ENCODE measurements around the gene SCPEP1.

The SCPEP1 gene

DNA sequence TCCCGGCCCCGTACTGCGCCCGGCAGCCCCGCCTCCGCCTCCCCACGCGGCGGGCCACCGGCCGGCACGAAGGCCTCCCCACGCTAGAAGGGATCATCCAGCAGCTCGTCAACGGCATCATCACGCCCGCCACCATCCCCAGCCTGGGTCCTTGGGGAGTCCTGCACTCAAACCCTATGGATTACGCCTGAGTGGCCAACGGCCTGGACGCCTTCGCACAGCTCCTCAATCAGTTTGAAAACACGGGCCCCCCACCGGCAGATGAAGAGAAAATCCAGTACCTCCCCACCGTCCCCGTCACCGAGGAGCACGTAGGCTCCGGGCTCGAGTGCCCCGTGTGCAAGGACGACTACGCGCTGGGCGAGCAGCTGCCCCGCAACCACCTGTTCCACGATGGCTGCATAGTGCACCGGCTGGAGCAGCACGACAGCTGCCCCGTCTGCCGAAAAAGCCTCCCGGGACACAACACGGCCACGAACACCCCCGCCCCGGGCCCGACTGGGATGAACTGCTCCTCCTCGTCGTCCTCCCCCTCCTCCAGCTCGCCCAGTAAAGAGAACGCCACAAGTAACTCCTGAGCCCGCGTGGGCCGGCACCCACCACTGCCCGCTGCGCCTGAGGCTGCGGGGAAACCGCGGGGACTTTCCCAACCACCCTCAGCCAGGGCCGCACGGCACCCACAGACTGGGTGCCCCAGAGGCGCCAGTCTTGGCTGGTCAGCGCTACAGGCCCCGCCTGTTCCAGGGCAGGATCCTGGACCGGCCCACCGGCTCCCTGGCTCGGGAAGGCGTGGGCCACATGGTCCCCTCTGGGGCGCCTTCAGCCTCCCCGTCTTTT is 68.2 kb downstream of the SCPEP1 start:
- peak; percentile 21 for DNase-seq

DNA sequence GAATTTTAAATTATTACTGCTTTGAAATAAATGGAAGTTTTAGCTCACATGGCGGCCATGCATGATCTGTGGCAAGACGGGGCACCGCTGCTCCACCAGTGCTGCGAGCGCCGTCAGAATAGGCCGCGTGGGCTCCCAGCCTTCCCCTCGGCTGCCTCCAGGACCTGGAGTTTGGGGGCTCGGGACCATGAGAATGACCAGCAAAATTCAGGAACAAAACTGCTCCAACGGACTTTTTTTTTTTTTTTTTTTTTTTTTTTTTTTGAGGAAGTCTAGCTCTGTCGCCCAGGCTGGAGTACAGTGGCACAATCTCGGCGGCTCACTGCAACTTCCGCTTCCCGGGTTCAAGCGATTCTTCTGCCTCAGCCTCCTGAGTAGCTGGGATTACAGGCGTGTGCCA is 68.8 kb downstream of the SCPEP1 start:
- DNase-seq: no peak

DNA sequence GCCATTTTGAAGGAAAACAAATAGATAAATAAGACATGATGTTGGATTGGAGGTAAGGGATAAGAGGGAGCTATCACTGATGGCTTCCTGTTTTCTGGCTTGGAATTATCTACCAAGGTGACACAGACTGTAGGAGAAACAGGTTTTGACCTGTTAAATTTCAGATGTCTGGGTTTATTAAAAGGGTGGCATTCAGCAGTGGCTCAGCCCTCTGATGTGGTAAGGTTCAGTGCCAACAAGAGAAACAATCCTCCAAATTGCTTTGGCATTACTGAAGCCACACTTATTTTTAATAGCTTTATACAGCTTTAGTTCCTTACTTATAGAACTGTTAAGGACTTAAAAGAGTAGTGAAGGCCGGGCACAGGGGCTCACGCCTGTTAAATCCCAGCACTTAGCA is 70.2 kb downstream of the SCPEP1 start:
- no peak for DNase-seq

DNA sequence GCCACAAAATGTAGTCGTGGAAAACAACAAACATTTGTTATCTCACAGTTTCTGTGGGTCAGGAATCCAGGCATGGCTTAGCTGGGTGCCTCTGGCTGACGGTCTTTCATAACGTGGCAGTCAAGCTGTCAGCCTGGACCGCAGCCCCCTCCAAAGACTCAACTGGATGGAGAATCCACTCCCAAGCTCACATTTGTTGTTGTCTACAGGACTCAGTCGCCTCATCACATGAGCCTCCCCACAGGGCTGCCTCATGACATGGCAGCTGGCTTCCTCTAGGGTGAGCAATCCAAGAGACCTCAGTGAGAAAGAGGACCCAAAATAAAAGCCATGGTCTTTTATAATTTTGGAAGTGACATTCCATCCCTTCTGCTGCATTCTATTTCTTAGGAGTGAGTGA is 72.4 kb downstream of the SCPEP1 start:
- no peak for DNase-seq

DNA sequence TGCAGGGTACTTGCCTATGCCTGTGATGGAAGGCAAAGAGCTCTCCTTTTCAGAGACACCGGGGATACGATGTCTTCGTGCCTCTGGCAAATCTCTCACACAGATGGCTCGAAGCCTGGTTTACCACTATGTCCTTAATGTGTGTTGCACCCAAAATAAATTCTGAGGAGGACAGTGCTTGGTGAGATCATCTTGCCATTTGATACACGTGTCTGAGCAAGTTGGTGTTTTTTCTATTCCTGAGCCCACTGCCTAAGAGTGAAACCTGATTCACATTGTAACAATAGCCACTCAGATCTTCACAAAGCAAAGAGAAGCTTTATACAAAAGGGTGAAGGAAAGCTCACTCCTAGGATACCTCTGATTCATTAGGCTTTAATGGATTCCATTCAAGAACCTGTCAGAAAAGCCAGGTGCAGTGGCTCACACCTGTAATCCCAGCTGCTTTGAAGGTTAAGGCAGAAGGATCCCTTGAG is 74.0 kb downstream of the SCPEP1 start:
- DNase-seq: no peak
